HG03520 (cell line): ENCODE data around the gene LRRC30.

Source experiments
- ATAC-seq: cut with Tn5 transposase; IDR thresholded peaks from one replicate; pipeline ENCODE4 v1.9.1; 2021; ENCODE audit warnings: mild to moderate bottlenecking, moderate library complexity; ENCODE audit not compliant: unreplicated experiment

Gene LRRC30

GRCh38 chr18:7236933-7237332 lies 6.0 kb downstream of the LRRC30 start:
- no peak for ATAC-seq

- ATAC-seq = no peak
Measured at GRCh38 chr18:7237673-7238272, 6.9 kb downstream of the LRRC30 start.

- ATAC-seq = no peak
Measured at GRCh38 chr18:7242926-7243325, 12.0 kb downstream of the LRRC30 start.

GRCh38 chr18:7248877-7249276 lies 18.0 kb downstream of the LRRC30 start:
- ATAC-seq = no peak

GRCh38 chr18:7254163-7254562 lies 23.3 kb downstream of the LRRC30 start:
- no peak for ATAC-seq

- no peak for ATAC-seq
Measured at GRCh38 chr18:7255054-7255453, 24.2 kb downstream of the LRRC30 start.

GRCh38 chr18:7255643-7256042 lies 24.8 kb downstream of the LRRC30 start:
- no peak for ATAC-seq

- ATAC-seq = no peak
Measured at GRCh38 chr18:7256618-7257425, 25.9 kb downstream of the LRRC30 start.

- no peak for ATAC-seq
Measured at GRCh38 chr18:7257426-7257740, 26.5 kb downstream of the LRRC30 start.

- no peak for ATAC-seq
Measured at GRCh38 chr18:7259475-7259874, 28.6 kb downstream of the LRRC30 start.

- no peak for ATAC-seq
Measured at GRCh38 chr18:7261199-7261598, 30.3 kb downstream of the LRRC30 start.

- no peak for ATAC-seq
Measured at GRCh38 chr18:7267973-7268372, 37.1 kb downstream of the LRRC30 start.

- no peak for ATAC-seq
Measured at GRCh38 chr18:7269942-7270341, 39.1 kb downstream of the LRRC30 start.

- ATAC-seq = no peak
Measured at GRCh38 chr18:7272311-7273049, 41.6 kb downstream of the LRRC30 start.

- ATAC-seq = no peak
Measured at GRCh38 chr18:7273301-7273921, 42.5 kb downstream of the LRRC30 start.

- no peak for ATAC-seq
Measured at GRCh38 chr18:7281579-7281978, 50.7 kb downstream of the LRRC30 start.
